NCI-H2171 treated with DMSO at 0.1 percent for 48 hours (cell line): ENCODE measurements around the gene ALDH1L1.

Source experiments
- DNase-seq: peaks from one replicate; lab custom pipeline; 2025; lab: John Stamatoyannopoulos, UW

ALDH1L1 gene

DNA sequence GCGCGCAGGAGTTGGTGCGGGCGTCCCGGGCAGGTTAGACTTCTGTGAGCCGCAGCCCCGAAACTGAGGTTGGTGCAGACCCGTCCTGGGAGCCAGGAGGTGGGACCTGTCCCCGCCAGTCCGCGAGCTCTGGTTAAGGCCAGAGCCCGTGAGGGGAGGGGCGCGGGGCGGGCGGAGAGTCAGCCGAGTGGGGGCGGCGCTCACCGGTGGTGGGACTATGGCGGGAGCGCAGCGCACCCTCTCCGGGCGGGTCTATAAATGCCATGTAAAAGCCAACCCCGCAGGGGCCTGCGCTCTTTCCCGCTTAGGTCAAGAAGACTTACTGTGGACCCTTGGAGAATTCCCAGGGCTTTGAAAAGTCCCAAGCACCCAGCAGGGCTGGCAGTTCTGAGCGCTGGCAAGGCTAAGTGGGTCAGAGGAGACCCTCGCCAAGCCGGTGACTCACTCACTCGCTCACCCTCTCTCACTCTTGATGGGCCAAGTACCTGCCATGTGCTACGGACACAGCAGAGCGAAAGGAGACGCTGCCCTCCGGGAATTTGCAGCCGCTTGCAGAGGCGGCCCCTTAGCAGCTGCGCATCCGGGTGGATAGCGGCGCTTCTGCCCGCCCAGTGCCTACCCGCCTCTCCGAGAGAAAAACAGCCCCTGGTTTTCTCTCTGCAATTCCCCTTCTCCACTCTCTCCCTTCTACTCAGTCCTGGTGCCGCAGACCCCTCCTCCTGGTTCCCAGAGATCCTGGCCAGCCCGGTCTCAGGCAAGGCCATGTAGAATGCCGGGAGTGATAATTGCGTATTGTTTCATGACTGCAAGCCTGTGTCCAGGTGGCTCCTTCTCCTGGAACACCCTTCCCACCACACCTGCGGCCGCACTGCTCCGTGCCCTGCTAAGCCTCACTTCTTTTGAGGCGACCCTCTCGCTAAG, at the start of gene ALDH1L1:
ALDH1L1 (minus strand) TSS at position 110 of the 921 bp plus-strand sequence. CDS start 19,607 bp downstream, outside the sequence.
- DNase-seq, result peak; percentile 70

- no peak for DNase-seq
Measured at GRCh38 chr3:126226374-126226773, 46.0 kb upstream of the ALDH1L1 start.

DNA sequence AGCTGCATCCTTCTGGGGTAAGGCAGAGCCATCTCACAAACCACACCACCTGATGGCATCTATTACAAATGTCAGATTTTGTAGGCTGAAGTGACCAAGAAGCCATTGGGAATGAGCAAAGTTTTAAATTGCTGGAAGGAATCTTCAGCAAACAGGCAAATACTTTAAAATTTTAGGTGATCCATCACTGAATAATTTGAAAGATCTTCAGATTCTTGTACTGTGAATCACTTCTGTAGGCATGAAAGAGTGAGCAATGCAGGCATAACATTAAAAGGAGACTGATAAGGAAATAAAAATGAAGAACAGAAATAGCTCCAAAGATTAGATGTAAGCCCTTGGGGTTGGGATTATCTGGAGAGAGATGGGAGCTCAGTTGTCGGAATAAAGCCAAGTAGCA, 36.0 kb upstream of the ALDH1L1 start:
- DNase-seq, result no peak

DNA sequence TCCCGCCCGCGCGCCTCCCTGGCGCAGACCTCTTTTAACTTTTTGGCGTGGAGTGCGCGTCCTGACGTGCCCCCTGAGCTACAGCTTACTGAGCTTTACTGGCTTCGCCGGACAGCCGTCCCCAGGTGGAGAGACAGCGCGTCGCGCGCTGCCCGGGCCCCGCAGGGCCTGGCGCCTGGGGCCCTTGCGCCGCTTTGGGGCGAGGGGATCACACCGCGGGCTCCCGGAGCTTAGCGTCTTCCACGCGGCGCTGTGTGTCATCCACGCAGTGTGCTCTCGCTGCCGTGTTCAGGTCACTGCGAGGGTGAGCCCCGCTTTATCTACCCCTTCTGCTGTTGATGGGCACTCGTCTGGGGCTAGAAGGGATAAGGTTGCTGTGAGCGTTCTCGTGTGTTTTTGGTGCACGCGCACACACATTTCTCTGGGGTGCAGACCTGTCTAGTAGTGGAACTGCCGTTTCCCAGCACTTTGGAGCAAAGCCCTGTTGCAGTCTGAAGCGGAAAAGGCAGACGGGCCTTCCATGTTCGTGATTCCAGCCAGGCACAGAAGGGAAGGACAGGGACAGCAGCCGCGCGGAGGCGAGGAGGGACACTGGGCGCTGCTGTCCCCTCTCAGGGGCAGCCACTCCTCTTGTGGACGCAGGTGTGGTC, 33.1 kb upstream of the ALDH1L1 start:
- DNase-seq, result no peak

GRCh38 chr3:126212620-126213378, 32.4 kb upstream of the ALDH1L1 start:
- DNase-seq, result peak; percentile 53

GRCh38 chr3:126212250-126212619, 31.8 kb upstream of the ALDH1L1 start:
- no peak for DNase-seq

DNA sequence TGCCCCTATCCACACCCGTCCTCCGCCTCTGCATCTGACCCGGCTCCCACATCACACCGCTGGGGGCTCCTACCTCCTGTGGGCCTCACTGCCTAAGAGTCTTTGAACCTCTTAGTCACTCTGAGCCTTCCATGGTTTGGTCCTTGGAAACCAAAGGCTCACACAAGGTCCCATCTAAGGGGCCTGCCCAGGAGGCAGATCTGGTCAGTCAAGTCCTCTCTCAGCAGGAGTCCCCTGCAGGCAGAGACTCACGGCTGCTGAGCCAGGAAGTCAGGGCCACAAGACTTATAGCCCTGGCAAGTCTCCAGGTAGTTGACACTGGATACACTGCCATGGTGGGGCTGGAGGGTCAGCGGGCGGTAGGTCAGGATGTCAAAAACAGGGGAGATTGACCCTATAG, 31.2 kb upstream of the ALDH1L1 start:
- no peak for DNase-seq

GRCh38 chr3:126210606-126211005, 30.2 kb upstream of the ALDH1L1 start:
- DNase-seq, result no peak

DNA sequence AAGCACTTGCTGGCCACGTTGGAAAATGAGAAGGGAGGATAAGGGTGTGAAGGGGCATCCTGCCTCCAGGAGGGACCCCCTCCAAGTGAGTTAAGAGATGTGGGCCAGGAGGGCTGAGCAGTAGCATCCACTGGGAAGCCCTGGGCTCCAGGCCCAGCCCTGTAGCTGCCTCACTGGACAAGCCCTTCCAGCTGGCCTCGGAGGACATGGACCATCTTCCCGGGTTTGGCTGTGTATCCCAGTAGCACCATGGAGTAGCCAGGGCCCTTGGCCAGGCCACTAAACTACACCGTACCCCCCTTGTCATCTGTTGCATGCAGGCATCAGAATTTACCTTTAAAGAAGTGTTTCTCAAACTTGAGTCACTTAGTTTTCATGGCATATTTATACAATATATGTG, 29.4 kb upstream of the ALDH1L1 start:
- DNase-seq, result no peak

DNA sequence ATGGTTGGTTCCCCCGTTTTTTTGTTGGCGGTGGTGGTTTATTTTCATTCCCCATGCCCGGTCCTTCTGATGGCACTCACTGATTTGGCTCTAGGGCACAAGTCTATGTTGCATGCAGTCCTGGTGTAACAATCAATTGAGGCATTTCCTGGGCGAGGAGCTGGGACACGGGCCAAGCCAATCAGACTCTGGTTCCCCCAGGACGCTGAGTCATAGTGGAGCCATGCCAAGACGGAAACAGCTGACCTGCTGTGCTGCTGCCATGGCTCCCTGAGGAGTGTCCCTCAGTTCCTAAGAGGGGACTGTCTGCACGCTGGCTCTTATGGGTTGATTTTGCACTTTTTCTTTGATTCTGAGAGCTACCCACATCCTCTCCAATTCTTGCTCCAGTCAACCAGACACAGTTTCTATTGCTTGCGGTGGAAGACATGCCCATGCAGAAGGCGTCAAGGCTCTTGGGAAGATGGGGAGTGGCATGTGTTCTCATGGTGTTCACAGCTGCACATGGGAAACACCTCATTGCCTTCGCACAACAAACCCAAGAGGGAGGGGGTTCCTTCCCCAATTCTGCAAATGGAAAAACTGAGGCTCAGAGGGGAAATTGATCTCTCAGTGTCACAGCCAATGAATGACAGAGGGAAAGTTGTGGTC, 28.3 kb upstream of the ALDH1L1 start:
- DNase-seq, result peak; percentile 74

GRCh38 chr3:126208182-126208581, 27.8 kb upstream of the ALDH1L1 start:
- DNase-seq, result no peak

DNA sequence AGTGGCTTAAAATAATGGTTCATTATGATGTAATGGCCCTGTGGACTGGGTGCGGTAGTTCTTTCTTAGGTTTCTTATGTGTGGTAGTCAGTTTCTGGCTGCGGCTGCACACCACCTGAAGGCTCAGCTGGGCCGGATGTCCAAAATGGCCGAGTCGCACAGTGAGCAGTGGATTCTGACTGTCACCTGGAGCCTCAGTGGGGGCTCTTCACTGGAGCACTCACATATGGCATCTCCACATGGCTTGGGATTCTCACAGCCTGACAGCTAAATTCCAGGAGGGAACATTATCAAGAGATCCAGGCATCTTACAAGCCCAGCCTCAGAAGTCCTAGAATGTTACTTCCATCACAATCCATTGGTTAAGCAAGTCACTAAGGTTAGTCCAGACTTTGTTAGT, 26.8 kb upstream of the ALDH1L1 start:
- DNase-seq, result no peak

DNA sequence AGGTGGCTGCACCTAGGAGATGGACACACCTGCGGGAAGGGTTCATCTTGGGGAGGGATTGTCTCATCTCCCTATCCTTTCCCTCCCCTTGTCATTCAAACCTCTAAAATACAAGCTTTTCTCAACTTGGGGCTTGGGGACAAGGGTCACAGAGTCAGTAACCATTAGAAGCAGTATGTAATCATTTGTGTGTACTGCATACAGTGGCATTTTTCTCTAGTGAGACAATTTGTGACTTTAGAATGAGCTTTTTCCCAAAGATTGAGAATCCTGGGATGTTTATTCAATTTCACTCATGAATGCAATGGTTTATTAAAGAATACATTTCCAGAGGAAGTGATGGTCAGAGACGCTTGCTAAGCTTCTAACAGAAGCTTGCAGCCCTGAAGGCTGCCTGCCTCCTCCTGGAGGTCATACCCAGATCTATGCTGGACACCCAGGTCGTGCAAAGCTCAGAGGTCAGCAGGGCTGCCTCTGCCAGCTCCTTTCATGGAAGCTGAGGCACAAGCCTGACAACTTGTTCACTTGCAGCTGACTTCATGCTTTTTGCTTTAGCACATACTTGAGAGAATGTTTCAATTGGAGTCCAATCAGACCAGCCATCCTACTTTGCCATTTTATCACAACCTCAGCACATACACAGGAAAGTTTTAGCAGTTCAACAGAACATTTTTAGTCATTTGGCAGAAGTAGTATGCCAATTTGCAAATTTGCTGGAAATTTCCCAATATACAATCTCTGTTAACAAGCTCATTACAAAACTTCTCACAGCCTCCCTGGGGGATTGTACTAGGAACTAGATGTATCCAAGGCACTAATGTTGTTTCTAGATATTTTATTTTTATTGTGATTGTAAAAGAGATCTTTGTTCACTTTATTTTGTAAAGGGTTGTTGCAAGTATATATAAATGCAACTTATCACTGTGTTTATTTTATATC, 25.6 kb upstream of the ALDH1L1 start:
- DNase-seq, result no peak

- DNase-seq, result peak; percentile 37
Measured at GRCh38 chr3:126202680-126203079, 22.3 kb upstream of the ALDH1L1 start.

GRCh38 chr3:126202276-126202675, 21.9 kb upstream of the ALDH1L1 start:
- DNase-seq, result peak; percentile 38

- no peak for DNase-seq
Measured at GRCh38 chr3:126201168-126201567, 20.8 kb upstream of the ALDH1L1 start.

DNA sequence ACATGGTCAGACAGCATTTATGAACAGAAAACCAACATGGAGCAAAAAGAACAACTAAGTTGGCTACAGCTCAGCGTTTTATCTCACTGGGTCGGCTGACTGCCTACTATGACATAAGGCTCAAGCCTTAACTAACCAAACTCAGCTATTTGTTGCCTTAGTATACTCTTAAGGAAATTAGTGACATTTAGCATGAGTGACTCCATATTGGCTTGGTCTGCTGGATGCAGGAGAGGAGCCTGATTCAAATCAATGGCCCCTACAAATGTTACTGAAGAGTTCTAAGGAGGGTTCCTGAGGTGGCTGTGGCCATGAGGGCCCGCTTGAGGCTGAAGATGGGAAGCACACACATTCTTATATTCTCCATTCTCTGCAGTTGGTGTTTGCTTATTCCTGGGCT, 20.1 kb upstream of the ALDH1L1 start:
- DNase-seq, result no peak

DNA sequence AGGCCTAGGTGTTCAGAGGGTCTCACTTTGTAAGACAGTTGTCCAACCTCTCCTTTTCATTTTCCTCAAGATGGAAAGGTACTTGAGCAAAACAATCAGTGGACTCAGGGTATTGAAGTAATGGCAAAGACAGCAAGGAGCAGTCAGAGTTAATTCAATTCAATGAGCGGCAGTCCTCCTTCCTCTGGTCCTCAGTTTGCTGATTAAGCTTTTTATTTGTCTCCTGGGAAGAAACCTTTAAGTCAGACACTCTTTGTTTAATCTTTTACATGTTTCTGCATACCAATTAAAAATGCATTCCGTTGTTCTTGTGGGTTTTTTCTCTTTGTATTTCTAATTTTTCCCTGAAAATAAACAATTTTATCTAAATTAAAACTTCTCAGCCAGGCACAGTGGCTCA, 18.9 kb upstream of the ALDH1L1 start:
- DNase-seq, result no peak

- DNase-seq, result peak; percentile 63
Measured at GRCh38 chr3:126197854-126198584, 17.6 kb upstream of the ALDH1L1 start.

GRCh38 chr3:126197343-126197742, 17.0 kb upstream of the ALDH1L1 start:
- DNase-seq, result no peak
